Measurements from ENCODE around the gene ZNF592.

GRCh38 chr15:84702961-84703482 is 45.4 kb upstream of the ZNF592 start:
- TF ChIP-seq CTCF (IDR thresholded peaks at IDR 0.05; ENCODE audit: poor library complexity): no peak
- TF ChIP-seq EZH2 (IDR thresholded peaks at IDR 0.05; ENCODE audit: borderline replicate concordance): no peak
- TF ChIP-seq EZH2phosphoT487 (IDR thresholded peaks at IDR 0.05; ENCODE audit: low read depth, severe bottlenecking, unreplicated experiment): no peak

Data from hepatocyte (in vitro differentiated cells).